Glutamatergic neuron (in vitro differentiated cells): ENCODE data around the gene TCF12. TPM values are rescaled to one million over a fixed set of nuclear protein-coding genes. Genes with fewer than 3 reads are reported as not detected.

ENCODE experiments used
- DNase-seq: peaks from one replicate; pipeline ENCODE4 v3.0.0; 2022
- H3K27ac Mint-ChIP-seq: one replicate; pipeline ENCODE4 v1.8.0; 2020; ENCODE audit warnings: mild to moderate bottlenecking, mixed read lengths, inconsistent platforms; ENCODE audit not compliant: unreplicated experiment
- H3K27me3 Mint-ChIP-seq: one replicate; pipeline ENCODE4 v1.8.0; 2020; ENCODE audit warnings: mild to moderate bottlenecking, moderate library complexity, mixed read lengths, inconsistent platforms; ENCODE audit not compliant: unreplicated experiment
- H3K36me3 Mint-ChIP-seq: one replicate; pipeline ENCODE4 v1.8.0; 2020; ENCODE audit warnings: mild to moderate bottlenecking, mixed read lengths, inconsistent platforms; ENCODE audit not compliant: unreplicated experiment
- H3K4me1 Mint-ChIP-seq: one replicate; pipeline ENCODE4 v1.8.0; 2020; ENCODE audit warnings: mild to moderate bottlenecking, low read depth, mixed read lengths, inconsistent platforms; ENCODE audit not compliant: unreplicated experiment
- H3K4me3 Mint-ChIP-seq: one replicate; pipeline ENCODE4 v1.8.0; 2020; ENCODE audit warnings: mild to moderate bottlenecking, mixed read lengths, inconsistent platforms; ENCODE audit not compliant: unreplicated experiment
- H3K9me3 Mint-ChIP-seq: one replicate; pipeline ENCODE4 v1.8.0; 2020; ENCODE audit warnings: mild to moderate bottlenecking, moderate library complexity, mixed read lengths, inconsistent platforms; ENCODE audit not compliant: unreplicated experiment
- CTCF ChIP-seq: fragments of 200-600 bp; sonication (generic); IDR thresholded peaks from one replicate; pipeline ENCODE4 v1.5.0; 2021; ENCODE audit not compliant: partially characterized antibody, unreplicated experiment
- total RNA-seq: library from RNA; stranded (reverse); fragmentation: NEBNext Ultra II Directional; extraction: Animal tissue kit (Norgen Biotek cat#: 25700); gene quantifications from one replicate; pipeline ENCODE4 v1.2.1, GENCODE V29; 2021; ENCODE audit not compliant: unreplicated experiment

Gene TCF12
- total RNA-seq, 1 donor from 2014 or later: 140 TPM

- H3K4me1 Mint-ChIP-seq: peaks cover 31% of the 10 kb centered on the region
- H3K36me3 Mint-ChIP-seq: peaks cover 9% of the 10 kb centered on the region
- peaks cover 7% of the 10 kb centered on the region for H3K9me3 Mint-ChIP-seq
- H3K27ac Mint-ChIP-seq: peak overlapping the region; percentile 82
- H3K4me3 Mint-ChIP-seq: peak overlapping the region; percentile 18
- peaks cover 8% of the 10 kb centered on the region for H3K27me3 Mint-ChIP-seq
- no peak for DNase-seq
- TF ChIP-seq CTCF: no peak
Observed at GRCh38 chr15:57287123-57287521, 368.7 kb downstream of the TCF12 start.

- peaks cover 9% of the 10 kb centered on the region for H3K36me3 Mint-ChIP-seq
- H3K9me3 Mint-ChIP-seq: peaks cover 8% of the 10 kb centered on the region
- no peak overlapping the region for H3K4me3 Mint-ChIP-seq
- H3K4me1 Mint-ChIP-seq: peaks cover 31% of the 10 kb centered on the region
- no peak for TF ChIP-seq CTCF
- H3K27ac Mint-ChIP-seq: no peak overlapping the region
- no peak for DNase-seq
- H3K27me3 Mint-ChIP-seq: peaks cover 9% of the 10 kb centered on the region
Observed at GRCh38 chr15:57288926-57289580, 370.6 kb downstream of the TCF12 start.

GRCh38 chr15:57290187-57290586 is 371.7 kb downstream of the TCF12 start:
- peaks cover 31% of the 10 kb centered on the region for H3K4me1 Mint-ChIP-seq
- peaks cover 7% of the 10 kb centered on the region for H3K27me3 Mint-ChIP-seq
- peaks cover 9% of the 10 kb centered on the region for H3K36me3 Mint-ChIP-seq
- DNase-seq: no peak
- peaks cover 10% of the 10 kb centered on the region for H3K9me3 Mint-ChIP-seq
- TF ChIP-seq CTCF: no peak
- no peak overlapping the region for H3K4me3 Mint-ChIP-seq
- H3K27ac Mint-ChIP-seq: no peak overlapping the region

GRCh38 chr15:57290826-57291225 is 372.4 kb downstream of the TCF12 start:
- Mint-ChIP-seq H3K27me3 (peaks cover 5% of the 10 kb centered on the region), H3K4me3 (no peak overlapping the region), H3K9me3 (peaks cover 10% of the 10 kb centered on the region), H3K27ac (no peak overlapping the region), H3K4me1 (peaks cover 28% of the 10 kb centered on the region), H3K36me3 (peaks cover 9% of the 10 kb centered on the region)
- DNase-seq: no peak
- TF ChIP-seq CTCF: no peak

GRCh38 chr15:57296473-57297162 is 378.2 kb downstream of the TCF12 start:
- H3K27me3 Mint-ChIP-seq: peaks cover 5% of the 10 kb centered on the region
- DNase-seq: no peak
- peaks cover 3% of the 10 kb centered on the region for H3K4me1 Mint-ChIP-seq
- H3K4me3 Mint-ChIP-seq: no peak overlapping the region
- no peaks in the 10 kb centered on the region for H3K36me3 Mint-ChIP-seq
- TF ChIP-seq CTCF: no peak
- no peak overlapping the region for H3K27ac Mint-ChIP-seq
- H3K9me3 Mint-ChIP-seq: peaks cover 8% of the 10 kb centered on the region
